ENCODE results near the gene ROPN1. TPM values are rescaled to one million over a fixed set of nuclear protein-coding genes. Genes with fewer than 3 reads are reported as not detected.
"Not testable (repeated sequence)": the region's sequence is repeated elsewhere in the genome, so short reads cannot be mapped to it uniquely, and the experiment has no call there.

The ROPN1 gene
- total RNA-seq, 4 donors from 2014 or later, result 1.2 to 3.8 TPM; not detected in 2

DNA sequence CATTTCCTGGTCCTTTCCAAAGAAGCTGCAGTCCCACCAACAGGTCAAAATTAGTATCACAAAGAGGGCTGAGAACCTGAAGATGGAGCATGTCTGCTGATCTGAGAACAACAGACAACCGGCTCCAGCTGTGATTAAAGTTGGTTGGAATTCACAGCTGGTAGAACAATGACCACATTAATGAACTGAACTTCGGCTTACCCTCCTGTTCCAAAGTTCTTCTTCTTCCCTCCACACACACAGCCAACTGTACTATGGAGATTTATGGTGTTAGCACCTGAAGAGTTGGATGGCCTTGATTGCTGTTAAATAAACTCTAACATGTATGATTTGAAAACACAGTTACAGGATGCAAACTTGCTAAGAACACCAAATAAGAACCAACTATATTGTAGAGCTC lies 27.4 kb upstream of the ROPN1 start:
- no peak for TF ChIP-seq POLR2A (IDR thresholded peaks at IDR 0.05)
- TF ChIP-seq, protein P1, sequence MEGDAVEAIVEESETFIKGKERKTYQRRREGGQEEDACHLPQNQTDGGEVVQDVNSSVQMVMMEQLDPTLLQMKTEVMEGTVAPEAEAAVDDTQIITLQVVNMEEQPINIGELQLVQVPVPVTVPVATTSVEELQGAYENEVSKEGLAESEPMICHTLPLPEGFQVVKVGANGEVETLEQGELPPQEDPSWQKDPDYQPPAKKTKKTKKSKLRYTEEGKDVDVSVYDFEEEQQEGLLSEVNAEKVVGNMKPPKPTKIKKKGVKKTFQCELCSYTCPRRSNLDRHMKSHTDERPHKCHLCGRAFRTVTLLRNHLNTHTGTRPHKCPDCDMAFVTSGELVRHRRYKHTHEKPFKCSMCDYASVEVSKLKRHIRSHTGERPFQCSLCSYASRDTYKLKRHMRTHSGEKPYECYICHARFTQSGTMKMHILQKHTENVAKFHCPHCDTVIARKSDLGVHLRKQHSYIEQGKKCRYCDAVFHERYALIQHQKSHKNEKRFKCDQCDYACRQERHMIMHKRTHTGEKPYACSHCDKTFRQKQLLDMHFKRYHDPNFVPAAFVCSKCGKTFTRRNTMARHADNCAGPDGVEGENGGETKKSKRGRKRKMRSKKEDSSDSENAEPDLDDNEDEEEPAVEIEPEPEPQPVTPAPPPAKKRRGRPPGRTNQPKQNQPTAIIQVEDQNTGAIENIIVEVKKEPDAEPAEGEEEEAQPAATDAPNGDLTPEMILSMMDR (IDR thresholded peaks at IDR 0.05), result no peak
- intact Hi-C loops (cut with DNase I; ENCODE audit: low total_unique reads), result loop anchor here (10.0 kb wide), 1 partner anchor 266 kb away; no protein-coding TSS in a partner anchor
- 57 to 66% methylated on average over 2 of the region's 2 CpGs for WGBS, 2 donors
- no peak for DNase-seq (ENCODE audit: low spot score in 2 of 2)
- H3K4me3 ChIP-seq (ENCODE audit: low read depth, poor library complexity, severe bottlenecking), result no peak overlapping the region

DNA sequence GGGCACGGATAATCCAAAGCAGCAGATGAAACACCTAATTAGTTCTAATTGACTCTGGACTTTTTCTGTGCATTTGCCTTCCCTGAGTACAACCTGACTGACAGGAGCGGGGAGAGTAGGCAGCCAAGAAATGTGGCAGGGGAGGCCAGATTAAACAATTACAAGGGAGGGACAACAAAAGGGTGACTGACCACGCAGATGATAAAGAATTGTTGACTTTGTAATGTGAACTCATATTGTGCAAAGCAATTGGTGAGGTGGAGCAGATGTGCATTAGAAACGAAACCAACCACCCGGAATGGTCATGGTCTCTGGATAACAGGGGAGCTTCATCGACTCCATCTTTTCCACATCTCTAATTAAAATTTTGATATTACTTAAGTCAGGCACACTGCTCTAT lies 25.6 kb upstream of the ROPN1 start:
- H3K4me3 ChIP-seq (ENCODE audit: low read depth, poor library complexity, severe bottlenecking); DNase-seq (ENCODE audit: low spot score in 2 of 2): not testable (repeated sequence)
- 88% methylated on average over 6 of the region's 6 CpGs for WGBS, 2 donors
- intact Hi-C loops (cut with DNase I; ENCODE audit: low total_unique reads), result loop anchor here (10.0 kb wide), 1 partner anchor 267 kb away; no protein-coding TSS in a partner anchor

DNA sequence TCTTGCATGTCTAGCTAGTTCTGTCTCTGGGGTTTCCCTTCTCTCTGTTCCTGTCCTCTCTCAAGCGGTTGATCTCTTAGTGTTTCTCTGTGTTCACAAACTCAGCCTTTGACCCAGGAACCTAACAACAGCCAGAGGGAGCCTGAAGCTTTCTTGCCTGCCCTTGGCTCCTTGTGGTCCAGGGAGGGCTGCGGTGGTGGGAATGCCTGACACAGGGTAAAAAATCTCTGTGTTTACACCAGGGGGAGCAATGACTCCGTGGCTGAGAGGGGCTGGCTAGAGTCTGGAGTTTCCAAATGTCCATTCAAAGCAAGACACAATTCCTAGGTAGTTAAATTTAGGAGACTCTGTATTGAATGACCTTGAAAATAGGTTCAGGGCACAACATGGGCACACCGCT lies 24.6 kb upstream of the ROPN1 start:
- 17 to 20% methylated on average over 4 of the region's 4 CpGs for WGBS, 2 donors
- DNase-seq (ENCODE audit: low spot score in 2 of 2), result peak in 1 of 2 donors; percentile 87
- not testable (repeated sequence) for H3K4me3 ChIP-seq (ENCODE audit: low read depth, poor library complexity, severe bottlenecking)
- intact Hi-C loops (cut with DNase I; ENCODE audit: low total_unique reads), result loop anchor here (10.0 kb wide), 1 partner anchor 268 kb away; no protein-coding TSS in a partner anchor

DNA sequence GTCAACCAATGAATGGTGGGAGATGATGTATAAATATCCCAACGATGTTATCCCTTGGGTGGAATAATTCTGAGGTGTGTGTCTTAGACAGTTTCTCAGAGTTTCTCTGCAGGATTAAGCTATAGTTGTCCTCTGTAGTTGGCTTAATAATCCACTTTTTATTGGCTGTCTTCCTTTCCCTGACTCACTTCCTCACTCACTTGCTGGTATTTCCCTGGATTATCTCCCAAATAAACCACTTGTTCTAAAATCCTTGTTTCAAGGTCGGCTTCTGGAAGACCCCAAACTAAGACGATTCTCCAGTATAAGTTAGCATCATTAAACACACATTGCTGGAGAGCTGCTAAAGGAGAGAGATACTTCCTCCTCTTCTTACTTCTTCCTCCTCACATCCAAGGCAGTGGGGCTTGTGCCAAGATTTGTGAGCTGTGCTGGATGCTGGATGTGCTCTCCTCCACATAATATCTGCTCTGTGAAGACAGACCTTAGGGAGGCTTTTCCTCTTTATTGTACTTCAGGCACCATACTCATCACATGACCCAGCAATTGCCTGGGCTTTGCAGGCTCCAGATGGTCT lies 22.5 kb upstream of the ROPN1 start:
- TF ChIP-seq, protein P1 (IDR thresholded peaks at IDR 0.05), result no peak
- no peak for TF ChIP-seq POLR2A (IDR thresholded peaks at IDR 0.05)
- DNase-seq (ENCODE audit: low spot score in 2 of 2), result no peak
- intact Hi-C loops (cut with DNase I; ENCODE audit: low total_unique reads), result loop anchor here (10.0 kb wide), 1 partner anchor 270 kb away; no protein-coding TSS in a partner anchor
- no peak overlapping the region for H3K4me3 ChIP-seq (ENCODE audit: low read depth, poor library complexity, severe bottlenecking)
- 32 to 59% methylated on average over 3 of the region's 3 CpGs for WGBS, 2 donors

DNA sequence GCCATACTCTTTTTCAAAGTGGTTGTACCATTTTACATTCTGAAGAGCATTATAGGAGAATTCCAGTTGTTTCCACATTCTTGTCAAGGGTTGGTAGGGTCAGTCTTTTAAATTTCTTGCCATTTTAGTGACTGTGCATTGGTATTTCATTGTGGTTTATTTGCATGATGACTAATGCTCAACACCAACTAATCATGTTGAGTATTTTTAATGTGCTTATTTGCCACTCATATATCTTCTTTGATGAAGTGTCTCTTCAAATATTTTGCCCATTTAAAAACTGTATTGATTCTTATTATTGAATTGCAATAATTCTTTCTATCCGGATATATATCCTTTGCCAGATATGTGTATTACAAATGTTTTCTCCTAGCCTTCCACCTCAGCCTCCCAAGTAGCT lies 16.4 kb upstream of the ROPN1 start:
- intact Hi-C loops (cut with DNase I; ENCODE audit: low total_unique reads); H3K4me3 ChIP-seq (ENCODE audit: low read depth, poor library complexity, severe bottlenecking); DNase-seq (ENCODE audit: low spot score in 2 of 2): not testable (repeated sequence)
- WGBS, 2 donors, result 95 to 100% methylated on average over 1 of the region's 1 CpG

DNA sequence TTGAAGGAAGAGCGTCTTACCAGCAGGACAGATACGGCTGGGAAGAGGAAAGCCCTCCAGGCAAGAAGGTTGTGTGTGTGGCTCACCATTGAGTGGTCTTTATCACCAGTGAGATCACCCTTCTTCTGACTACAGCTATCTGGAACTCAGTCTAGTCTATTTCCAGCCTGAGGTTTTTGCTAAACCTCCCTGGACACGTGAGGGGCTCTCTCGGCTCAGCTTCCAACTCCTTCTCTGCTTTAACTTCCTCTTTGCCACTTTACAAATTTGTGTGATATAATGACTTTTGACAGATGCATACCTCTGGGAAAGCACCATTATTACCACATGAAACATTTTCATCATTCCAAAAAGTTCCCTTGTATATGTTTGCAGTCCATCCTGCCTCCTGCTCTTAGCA lies 15.3 kb upstream of the ROPN1 start:
- DNase-seq (ENCODE audit: low spot score in 2 of 2), result no peak
- TF ChIP-seq, protein P1 (IDR thresholded peaks at IDR 0.05), result no peak
- no peak for TF ChIP-seq POLR2A (IDR thresholded peaks at IDR 0.05)
- intact Hi-C loops (cut with DNase I; ENCODE audit: low total_unique reads), result no loop called here
- H3K4me3 ChIP-seq (ENCODE audit: low read depth, poor library complexity, severe bottlenecking), result no peak overlapping the region
- 33 to 38% methylated on average over 4 of the region's 4 CpGs for WGBS, 2 donors

DNA sequence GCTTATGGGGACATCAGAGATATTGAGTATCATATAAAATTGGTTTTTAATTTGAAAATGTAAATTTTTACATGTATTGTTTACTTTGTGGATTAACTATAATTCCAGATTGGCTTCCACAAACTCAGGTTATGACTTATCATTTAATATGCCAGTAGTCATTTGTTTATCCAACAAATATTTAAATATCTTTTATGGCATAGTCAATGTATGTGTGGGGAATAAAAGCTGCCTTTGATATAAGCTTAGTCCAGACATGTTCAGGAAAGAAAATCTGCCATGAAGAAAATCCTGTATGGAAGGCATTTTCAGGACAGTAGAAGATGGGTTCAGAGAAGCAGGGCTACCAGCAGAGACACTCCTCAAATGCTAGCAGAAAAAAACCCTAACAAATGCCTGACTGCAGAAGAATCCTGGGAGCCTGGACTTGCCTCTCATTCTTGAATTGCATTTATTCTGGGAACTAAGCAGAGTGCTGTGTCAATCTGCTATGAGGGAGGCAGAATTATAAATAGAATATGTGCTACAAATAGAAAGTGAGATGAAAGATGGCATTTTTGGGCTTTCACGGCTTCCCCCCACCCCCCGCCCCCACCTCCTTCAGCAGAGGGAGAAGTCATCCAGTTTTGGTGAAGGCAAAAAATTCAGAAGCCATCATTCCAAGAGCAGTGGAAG lies 10.6 kb upstream of the ROPN1 start:
- intact Hi-C loops (cut with DNase I; ENCODE audit: low total_unique reads); H3K4me3 ChIP-seq (ENCODE audit: low read depth, poor library complexity, severe bottlenecking); DNase-seq (ENCODE audit: low spot score in 2 of 2): not testable (repeated sequence)
- WGBS, 2 donors, result 46 to 48% methylated on average over 2 of the region's 2 CpGs

DNA sequence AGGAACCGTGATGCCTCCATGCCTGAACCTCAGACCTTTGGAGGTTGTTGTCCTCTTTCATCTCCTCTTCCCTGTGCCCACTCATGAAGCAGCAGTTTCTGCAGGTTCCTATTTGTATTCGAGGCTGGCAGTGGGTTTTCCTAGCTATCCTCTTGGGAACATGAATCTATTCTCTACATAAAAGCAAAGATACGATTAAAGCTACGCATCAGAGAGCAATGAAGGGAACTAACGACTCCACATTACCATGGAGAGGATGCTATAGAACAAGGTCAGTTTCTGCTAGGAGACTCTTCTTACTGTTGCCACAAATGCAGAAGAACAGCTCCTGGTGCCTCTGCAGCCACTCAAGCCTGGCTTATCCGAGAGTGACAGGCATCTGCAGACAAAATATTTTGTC lies 9.4 kb upstream of the ROPN1 start:
- DNase-seq (ENCODE audit: low spot score in 2 of 2); intact Hi-C loops (cut with DNase I; ENCODE audit: low total_unique reads): not testable (repeated sequence)
- WGBS, 2 donors, result 68 to 78% methylated on average over 6 of the region's 6 CpGs

More for the DNA sequence above, 9.4 kb upstream of the ROPN1 start:
- H3K4me3 ChIP-seq (ENCODE audit: low read depth, poor library complexity, severe bottlenecking), result not testable (repeated sequence)
